HG02623 (cell line): Measurements from ENCODE around the gene SLAMF7.

Source experiments
- ATAC-seq: cut with Tn5 transposase; IDR thresholded peaks from one replicate; pipeline ENCODE4 v1.9.1; 2021; ENCODE audit warnings: moderate library complexity; ENCODE audit not compliant: unreplicated experiment

SLAMF7 gene

GRCh38 chr1:160799641-160800040 is 60.6 kb downstream of the SLAMF7 start:
- no peak for ATAC-seq

- ATAC-seq = no peak
Observed at GRCh38 chr1:160800142-160800541, 61.1 kb downstream of the SLAMF7 start.

- no peak for ATAC-seq
Observed at GRCh38 chr1:160800645-160801408, 61.8 kb downstream of the SLAMF7 start.

GRCh38 chr1:160801836-160802580 is 63.0 kb downstream of the SLAMF7 start:
- no peak for ATAC-seq
